Activated naive CD4-positive, alpha-beta T cell treated with anti-CD3 and anti-CD28 coated beads, Interleukin-2, amount 50 U/mL, for 16 hours (primary cell): ENCODE data around the gene ALOX5AP.
A peak's percentile ranks its signal among the peaks of the same experiment; 100 is the strongest.
"Not testable (repeated sequence)": the region's sequence is repeated elsewhere in the genome, so short reads cannot be mapped to it uniquely, and the experiment has no call there.

ENCODE experiments used
- DNase-seq: peaks from one replicate; pipeline ENCODE4 v3.0.0-alpha.2; 2020

The ALOX5AP gene

GRCh38 chr13:30739237-30739528, 3.8 kb downstream of the ALOX5AP start:
- no peak for DNase-seq

GRCh38 chr13:30739761-30740642, 4.7 kb downstream of the ALOX5AP start:
- peak; percentile 66 for DNase-seq

- no peak for DNase-seq
Measured at GRCh38 chr13:30742901-30743300, 7.6 kb downstream of the ALOX5AP start.

- DNase-seq: no peak
Measured at GRCh38 chr13:30743319-30744055, 8.1 kb downstream of the ALOX5AP start.

GRCh38 chr13:30744056-30744680, 8.8 kb downstream of the ALOX5AP start:
- peak; percentile 68 for DNase-seq

- DNase-seq: no peak
Measured at GRCh38 chr13:30744681-30745077, 9.3 kb downstream of the ALOX5AP start.

GRCh38 chr13:30745906-30746686, 10.8 kb downstream of the ALOX5AP start:
- no peak for DNase-seq

GRCh38 chr13:30746791-30747190, 11.4 kb downstream of the ALOX5AP start:
- no peak for DNase-seq

GRCh38 chr13:30747845-30748244, 12.5 kb downstream of the ALOX5AP start:
- DNase-seq: not testable (repeated sequence)

GRCh38 chr13:30748717-30749116, 13.4 kb downstream of the ALOX5AP start:
- no peak for DNase-seq

- DNase-seq: no peak
Measured at GRCh38 chr13:30750036-30750435, 14.7 kb downstream of the ALOX5AP start.

- no peak for DNase-seq
Measured at GRCh38 chr13:30751183-30751933, 16.0 kb downstream of the ALOX5AP start.

- no peak for DNase-seq
Measured at GRCh38 chr13:30752201-30752797, 17.0 kb downstream of the ALOX5AP start.

- DNase-seq: no peak
Measured at GRCh38 chr13:30753030-30753616, 17.8 kb downstream of the ALOX5AP start.

- DNase-seq: no peak
Measured at GRCh38 chr13:30755678-30756077, 20.3 kb downstream of the ALOX5AP start.

GRCh38 chr13:30757026-30757742, 21.8 kb downstream of the ALOX5AP start:
- DNase-seq: no peak

- DNase-seq: no peak
Measured at GRCh38 chr13:30759748-30760147, 24.4 kb downstream of the ALOX5AP start.

GRCh38 chr13:30762643-30763042, 27.3 kb downstream of the ALOX5AP start:
- DNase-seq: no peak

GRCh38 chr13:30763786-30764413, 28.6 kb downstream of the ALOX5AP start:
- no peak for DNase-seq

GRCh38 chr13:30766231-30766630, 30.9 kb downstream of the ALOX5AP start:
- DNase-seq: no peak
